ENCODE results near the gene MSH2. TPM values are rescaled to one million over a fixed set of nuclear protein-coding genes. Genes with fewer than 3 reads are reported as not detected.
"Not testable (repeated sequence)": the region's sequence is repeated elsewhere in the genome, so short reads cannot be mapped to it uniquely, and the experiment has no call there.

Gene MSH2
- polyA plus RNA-seq (2013, experiment 1 of 2), result 150 TPM
- polyA plus RNA-seq (2013, experiment 2 of 2), result 146 TPM

DNA sequence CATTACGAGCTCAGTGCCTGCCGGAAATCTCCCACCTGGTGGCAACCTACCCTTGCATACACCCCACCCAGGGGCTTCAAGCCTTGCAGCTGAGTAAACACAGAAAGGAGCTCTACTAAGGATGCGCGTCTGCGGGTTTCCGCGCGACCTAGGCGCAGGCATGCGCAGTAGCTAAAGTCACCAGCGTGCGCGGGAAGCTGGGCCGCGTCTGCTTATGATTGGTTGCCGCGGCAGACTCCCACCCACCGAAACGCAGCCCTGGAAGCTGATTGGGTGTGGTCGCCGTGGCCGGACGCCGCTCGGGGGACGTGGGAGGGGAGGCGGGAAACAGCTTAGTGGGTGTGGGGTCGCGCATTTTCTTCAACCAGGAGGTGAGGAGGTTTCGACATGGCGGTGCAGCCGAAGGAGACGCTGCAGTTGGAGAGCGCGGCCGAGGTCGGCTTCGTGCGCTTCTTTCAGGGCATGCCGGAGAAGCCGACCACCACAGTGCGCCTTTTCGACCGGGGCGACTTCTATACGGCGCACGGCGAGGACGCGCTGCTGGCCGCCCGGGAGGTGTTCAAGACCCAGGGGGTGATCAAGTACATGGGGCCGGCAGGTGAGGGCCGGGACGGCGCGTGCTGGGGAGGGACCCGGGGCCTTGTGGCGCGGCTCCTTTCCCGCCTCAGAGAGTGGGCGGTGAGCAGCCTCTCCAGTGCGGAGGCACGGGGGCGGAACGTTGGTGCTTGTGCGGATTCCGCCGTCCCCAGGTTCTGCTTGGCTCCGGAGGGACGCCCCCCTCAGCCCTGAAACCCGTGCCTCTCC, at the start of gene MSH2:
TSS of gene MSH2 (plus strand) at position 352 of the 804 bp plus-strand sequence. CDS start at position 388, 36 bp downstream.
- H3K4me1 ChIP-seq (ENCODE audit: insufficient read depth, low read length), result peaks cover 14% of the 10 kb centered on the region
- H3K4me3 ChIP-seq (ENCODE audit: low read length), result peak within 1 kb of the TSS; percentile 91
- 0 out of 2 replicates have a peak, but pooled peaks cover 3% of the 10 kb centered on the region for H3K9me3 ChIP-seq (ENCODE audit: insufficient read depth, low read depth, low read length)
- H3K9ac ChIP-seq (ENCODE audit: low read depth, low read length), result peak within 1 kb of the TSS; percentile 96
- WGBS, result under 1% methylated on average over 73 of the region's 73 CpGs
- H3K36me3 ChIP-seq (ENCODE audit: insufficient read depth, low read length), result peaks cover 15% of the 10 kb centered on the region
- no peaks in the 10 kb centered on the region for H3K27me3 ChIP-seq (ENCODE audit: insufficient read depth, low read length)
- peak within 1 kb of the TSS; percentile 91 for H3K27ac ChIP-seq (ENCODE audit: low read depth, low read length)

GRCh38 chr2:47354013-47354847, 48.7 kb upstream of the MSH2 start:
- Histone ChIP-seq H3K36me3 (ENCODE audit: insufficient read depth, low read length) (no peaks in the 10 kb centered on the region), H3K4me3 (ENCODE audit: low read length) (no peak overlapping the region), H3K4me1 (ENCODE audit: insufficient read depth, low read length) (peaks cover 3% of the 10 kb centered on the region; the same call in 1 of the 2 replicates), H3K9me3 (ENCODE audit: insufficient read depth, low read depth, low read length) (no peaks in the 10 kb centered on the region), H3K27me3 (ENCODE audit: insufficient read depth, low read length) (no peaks in the 10 kb centered on the region), H3K9ac (ENCODE audit: low read depth, low read length) (no peak overlapping the region), H3K27ac (ENCODE audit: low read depth, low read length) (no peak overlapping the region)
- WGBS, result 81% methylated on average over 11 of the region's 11 CpGs

GRCh38 chr2:47354848-47355204, 48.1 kb upstream of the MSH2 start:
- no peaks in the 10 kb centered on the region for H3K36me3 ChIP-seq (ENCODE audit: insufficient read depth, low read length)
- peaks cover 3% of the 10 kb centered on the region; the same call in 1 of the 2 replicates for H3K4me1 ChIP-seq (ENCODE audit: insufficient read depth, low read length)
- H3K27ac ChIP-seq (ENCODE audit: low read depth, low read length), result no peak overlapping the region
- H3K4me3 ChIP-seq (ENCODE audit: low read length), result no peak overlapping the region
- no peaks in the 10 kb centered on the region for H3K27me3 ChIP-seq (ENCODE audit: insufficient read depth, low read length)
- 89% methylated on average over 4 of the region's 5 CpGs for WGBS
- H3K9me3 ChIP-seq (ENCODE audit: insufficient read depth, low read depth, low read length), result no peaks in the 10 kb centered on the region
- H3K9ac ChIP-seq (ENCODE audit: low read depth, low read length), result no peak overlapping the region

DNA sequence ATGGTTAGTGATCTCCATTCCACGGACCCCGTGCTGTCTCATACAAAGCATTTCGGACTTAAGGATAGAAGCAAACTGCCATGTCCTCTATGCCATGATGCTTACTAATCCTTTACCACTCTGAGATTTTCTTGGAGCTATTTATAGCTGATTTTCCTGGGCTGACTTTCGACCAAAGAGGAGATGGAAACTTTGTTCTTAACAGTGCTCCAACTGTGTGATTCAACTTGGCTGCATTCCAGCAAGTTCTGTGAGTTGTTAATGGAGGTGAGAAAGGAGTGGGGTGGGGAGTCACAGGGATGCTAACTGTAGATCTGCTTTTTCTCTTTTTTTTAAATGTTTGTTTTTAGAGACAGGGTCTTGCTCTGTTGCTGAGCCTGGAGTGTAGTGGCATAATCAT, 45.5 kb upstream of the MSH2 start:
- Histone ChIP-seq H3K27ac (ENCODE audit: low read depth, low read length) (no peak overlapping the region; the same call in 1 of the 2 replicates), H3K9ac (ENCODE audit: low read depth, low read length) (no peak overlapping the region)

GRCh38 chr2:47359375-47359868, 43.5 kb upstream of the MSH2 start:
- Histone ChIP-seq H3K4me1 (ENCODE audit: insufficient read depth, low read length) (peaks cover 3% of the 10 kb centered on the region; the same call in 1 of the 2 replicates), H3K36me3 (ENCODE audit: insufficient read depth, low read length) (no peaks in the 10 kb centered on the region), H3K4me3 (ENCODE audit: low read length) (no peak overlapping the region), H3K27ac (ENCODE audit: low read depth, low read length) (no peak overlapping the region), H3K9me3 (ENCODE audit: insufficient read depth, low read depth, low read length) (no peaks in the 10 kb centered on the region), H3K9ac (ENCODE audit: low read depth, low read length) (no peak overlapping the region), H3K27me3 (ENCODE audit: insufficient read depth, low read length) (no peaks in the 10 kb centered on the region)
- WGBS, result 86% methylated on average over 10 of the region's 10 CpGs

More for the DNA sequence above, 45.5 kb upstream of the MSH2 start:
- H3K27me3 ChIP-seq (ENCODE audit: insufficient read depth, low read length), result no peaks in the 10 kb centered on the region
- H3K4me3 ChIP-seq (ENCODE audit: low read length), result no peak overlapping the region
- no peaks in the 10 kb centered on the region for H3K36me3 ChIP-seq (ENCODE audit: insufficient read depth, low read length)
- 49% methylated on average over 4 of the region's 4 CpGs for WGBS
- no peaks in the 10 kb centered on the region for H3K9me3 ChIP-seq (ENCODE audit: insufficient read depth, low read depth, low read length)
- H3K4me1 ChIP-seq (ENCODE audit: insufficient read depth, low read length), result peaks cover 3% of the 10 kb centered on the region; the same call in 1 of the 2 replicates

DNA sequence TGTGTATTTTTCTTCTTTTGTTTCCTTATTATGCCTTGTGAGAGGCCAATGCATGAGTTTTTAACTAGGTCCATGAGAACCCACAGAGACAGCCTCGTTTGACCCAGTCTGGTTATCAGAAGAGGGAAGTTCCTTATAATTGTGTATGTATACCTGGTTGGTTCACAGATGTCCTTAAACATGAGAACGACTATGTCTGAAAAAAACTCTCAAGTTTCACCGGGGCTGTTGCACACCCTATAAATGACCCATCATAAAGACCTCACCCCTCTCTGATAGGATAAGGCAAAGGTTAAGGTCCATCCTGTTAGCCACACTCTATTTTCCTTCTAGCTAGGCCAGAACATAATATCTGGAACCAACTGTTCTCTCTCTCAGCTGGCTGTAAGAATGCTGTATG, 42.7 kb upstream of the MSH2 start:
- H3K36me3 ChIP-seq (ENCODE audit: insufficient read depth, low read length), result no peaks in the 10 kb centered on the region
- H3K4me3 ChIP-seq (ENCODE audit: low read length), result no peak overlapping the region
- no peaks in the 10 kb centered on the region for H3K27me3 ChIP-seq (ENCODE audit: insufficient read depth, low read length)
- no peak overlapping the region for H3K27ac ChIP-seq (ENCODE audit: low read depth, low read length)
- WGBS, result 84% methylated on average over 3 of the region's 3 CpGs
- peaks cover 3% of the 10 kb centered on the region; the same call in 1 of the 2 replicates for H3K4me1 ChIP-seq (ENCODE audit: insufficient read depth, low read length)
- no peak overlapping the region for H3K9ac ChIP-seq (ENCODE audit: low read depth, low read length)
- no peaks in the 10 kb centered on the region for H3K9me3 ChIP-seq (ENCODE audit: insufficient read depth, low read depth, low read length)

- Histone ChIP-seq H3K4me3 (ENCODE audit: low read length) (no peak overlapping the region), H3K9me3 (ENCODE audit: insufficient read depth, low read depth, low read length) (no peaks in the 10 kb centered on the region), H3K27me3 (ENCODE audit: insufficient read depth, low read length) (no peaks in the 10 kb centered on the region), H3K4me1 (ENCODE audit: insufficient read depth, low read length) (peaks cover 3% of the 10 kb centered on the region; the same call in 1 of the 2 replicates), H3K9ac (ENCODE audit: low read depth, low read length) (no peak overlapping the region), H3K27ac (ENCODE audit: low read depth, low read length) (no peak overlapping the region), H3K36me3 (ENCODE audit: insufficient read depth, low read length) (no peaks in the 10 kb centered on the region)
- 91% methylated on average over 3 of the region's 3 CpGs for WGBS
Observed at GRCh38 chr2:47360927-47361326, 42.0 kb upstream of the MSH2 start.

- not testable (repeated sequence) for H3K9me3 ChIP-seq (ENCODE audit: insufficient read depth, low read depth, low read length); H3K27ac ChIP-seq (ENCODE audit: low read depth, low read length); H3K4me1 ChIP-seq (ENCODE audit: insufficient read depth, low read length); H3K36me3 ChIP-seq (ENCODE audit: insufficient read depth, low read length); H3K9ac ChIP-seq (ENCODE audit: low read depth, low read length); H3K4me3 ChIP-seq (ENCODE audit: low read length); H3K27me3 ChIP-seq (ENCODE audit: insufficient read depth, low read length)
- 92% methylated on average over 10 of the region's 10 CpGs for WGBS
Observed at GRCh38 chr2:47361505-47362229, 41.3 kb upstream of the MSH2 start.

DNA sequence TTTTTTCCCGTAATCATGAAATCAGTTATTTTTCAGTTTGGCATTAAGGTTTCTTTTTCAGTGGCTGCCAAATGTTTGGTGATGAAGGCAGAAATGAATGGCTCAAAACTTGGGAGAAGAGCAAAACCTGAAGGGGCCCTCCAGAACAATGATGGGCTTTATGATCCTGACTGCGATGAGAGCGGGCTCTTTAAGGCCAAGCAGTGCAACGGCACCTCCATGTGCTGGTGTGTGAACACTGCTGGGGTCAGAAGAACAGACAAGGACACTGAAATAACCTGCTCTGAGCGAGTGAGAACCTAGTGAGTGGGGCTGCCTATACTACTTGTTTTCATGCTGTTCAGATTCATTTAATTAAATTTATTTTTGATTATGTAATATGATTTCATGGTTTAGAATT, 29.2 kb upstream of the MSH2 start:
- 86% methylated on average over 5 of the region's 5 CpGs for WGBS
- H3K36me3 ChIP-seq (ENCODE audit: insufficient read depth, low read length), result peaks cover 68% of the 10 kb centered on the region

DNA sequence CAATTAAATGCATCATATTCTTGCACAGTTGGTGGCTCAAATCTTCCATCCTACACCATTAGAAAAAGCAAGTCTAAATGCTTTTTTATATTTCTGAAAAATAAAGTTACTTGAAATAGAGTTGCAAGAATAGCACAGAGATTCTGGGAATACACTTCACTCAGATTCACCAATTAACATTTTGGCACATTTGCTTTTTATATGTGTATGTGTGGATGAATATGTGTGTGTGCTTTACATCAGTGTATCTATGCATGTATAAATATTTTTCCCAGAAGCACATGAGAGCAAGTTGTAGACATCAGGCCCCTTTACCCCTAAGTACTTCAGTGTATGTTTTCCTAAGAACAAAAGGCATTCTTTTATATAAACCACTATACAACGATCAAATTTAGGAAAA, 27.6 kb upstream of the MSH2 start:
- Histone ChIP-seq H3K9ac (ENCODE audit: low read depth, low read length) (no peak overlapping the region), H3K27me3 (ENCODE audit: insufficient read depth, low read length) (no peaks in the 10 kb centered on the region), H3K9me3 (ENCODE audit: insufficient read depth, low read depth, low read length) (no peaks in the 10 kb centered on the region), H3K27ac (ENCODE audit: low read depth, low read length) (no peak overlapping the region), H3K36me3 (ENCODE audit: insufficient read depth, low read length) (peaks cover 84% of the 10 kb centered on the region), H3K4me1 (ENCODE audit: insufficient read depth, low read length) (0 out of 2 replicates have a peak, but pooled peaks cover 3% of the 10 kb centered on the region), H3K4me3 (ENCODE audit: low read length) (no peak overlapping the region)
- WGBS, result 96% methylated on average over 1 of the region's 1 CpG

More for the DNA sequence above, 29.2 kb upstream of the MSH2 start:
- peaks cover 7% of the 10 kb centered on the region; the same call in 1 of the 2 replicates for H3K27me3 ChIP-seq (ENCODE audit: insufficient read depth, low read length)
- no peak overlapping the region for H3K9ac ChIP-seq (ENCODE audit: low read depth, low read length)
- no peak overlapping the region for H3K4me3 ChIP-seq (ENCODE audit: low read length)
- peaks cover 3% of the 10 kb centered on the region; the same call in 1 of the 2 replicates for H3K4me1 ChIP-seq (ENCODE audit: insufficient read depth, low read length)
- H3K9me3 ChIP-seq (ENCODE audit: insufficient read depth, low read depth, low read length), result no peaks in the 10 kb centered on the region
- H3K27ac ChIP-seq (ENCODE audit: low read depth, low read length), result no peak overlapping the region

Data from HUES64 (cell line).